ENCODE measurements around the gene ITGB7.

DNA sequence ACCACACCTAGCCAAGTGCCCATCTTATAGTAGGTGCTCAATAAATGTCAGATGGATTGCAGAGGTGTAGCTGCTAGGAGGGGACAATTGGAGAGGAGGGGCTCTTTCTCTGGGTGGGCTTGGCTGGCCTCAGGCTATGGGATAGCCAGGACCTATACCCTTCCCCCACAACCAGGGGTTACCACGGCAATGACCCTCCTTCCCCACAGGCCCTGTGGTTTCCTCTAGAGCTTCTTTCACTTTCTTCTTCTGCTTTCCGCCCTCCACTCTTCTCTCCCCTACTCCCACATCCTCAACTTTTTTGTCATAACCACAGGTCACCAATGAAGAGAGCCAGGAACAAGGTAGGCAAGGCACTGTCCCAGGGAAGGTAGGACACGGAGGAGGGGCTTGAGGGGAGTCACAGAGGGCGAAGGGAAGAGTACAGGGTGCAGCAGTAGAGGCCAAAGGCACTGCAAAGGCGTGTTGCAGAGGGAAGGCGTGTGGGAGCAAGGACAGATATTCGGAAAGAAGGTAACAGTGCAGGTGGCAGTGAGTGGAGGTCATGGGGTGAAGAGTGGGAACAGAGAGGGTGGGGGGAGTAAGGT is 1.9 kb upstream of the ITGB7 start:
- no peak for TF ChIP-seq CTCF (IDR thresholded peaks at IDR 0.05)
- TF ChIP-seq NR2C2 (CRISPR knock-in tag; IDR thresholded peaks at IDR 0.05), result no peak
- TF ChIP-seq ZNF232 (CRISPR knock-in tag; IDR thresholded peaks at IDR 0.05), result no peak
- no peak for TF ChIP-seq ZNF416 (CRISPR knock-in tag; IDR thresholded peaks at IDR 0.05)
- no peak for TF ChIP-seq TEAD1 (CRISPR knock-in tag; IDR thresholded peaks at IDR 0.05)
- no peak for TF ChIP-seq USF1 (CRISPR knock-in tag; IDR thresholded peaks at IDR 0.05)
- no peak for TF ChIP-seq USF2 (CRISPR knock-in tag; IDR thresholded peaks at IDR 0.05)
- TF ChIP-seq TP53 (CRISPR knock-in tag; IDR thresholded peaks at IDR 0.05), result no peak
- TF ChIP-seq, protein P1, sequence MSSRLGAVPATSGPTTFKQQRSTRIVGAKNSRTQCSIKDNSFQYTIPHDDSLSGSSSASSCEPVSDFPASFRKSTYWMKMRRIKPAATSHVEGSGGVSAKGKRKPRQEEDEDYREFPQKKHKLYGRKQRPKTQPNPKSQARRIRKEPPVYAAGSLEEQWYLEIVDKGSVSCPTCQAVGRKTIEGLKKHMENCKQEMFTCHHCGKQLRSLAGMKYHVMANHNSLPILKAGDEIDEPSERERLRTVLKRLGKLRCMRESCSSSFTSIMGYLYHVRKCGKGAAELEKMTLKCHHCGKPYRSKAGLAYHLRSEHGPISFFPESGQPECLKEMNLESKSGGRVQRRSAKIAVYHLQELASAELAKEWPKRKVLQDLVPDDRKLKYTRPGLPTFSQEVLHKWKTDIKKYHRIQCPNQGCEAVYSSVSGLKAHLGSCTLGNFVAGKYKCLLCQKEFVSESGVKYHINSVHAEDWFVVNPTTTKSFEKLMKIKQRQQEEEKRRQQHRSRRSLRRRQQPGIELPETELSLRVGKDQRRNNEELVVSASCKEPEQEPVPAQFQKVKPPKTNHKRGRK (CRISPR knock-in tag; IDR thresholded peaks at IDR 0.05; ENCODE audit: borderline replicate concordance), result no peak
- TF ChIP-seq ATF2 (CRISPR knock-in tag; IDR thresholded peaks at IDR 0.05; ENCODE audit: borderline replicate concordance, low read depth), result no peak
- TF ChIP-seq E2F4 (CRISPR knock-in tag; IDR thresholded peaks at IDR 0.05; ENCODE audit: borderline replicate concordance, low read depth), result no peak
- TF ChIP-seq GABPB1 (CRISPR knock-in tag; IDR thresholded peaks at IDR 0.05), result no peak
- TF ChIP-seq, protein P2, sequence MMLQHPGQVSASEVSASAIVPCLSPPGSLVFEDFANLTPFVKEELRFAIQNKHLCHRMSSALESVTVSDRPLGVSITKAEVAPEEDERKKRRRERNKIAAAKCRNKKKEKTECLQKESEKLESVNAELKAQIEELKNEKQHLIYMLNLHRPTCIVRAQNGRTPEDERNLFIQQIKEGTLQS (CRISPR knock-in tag; conservative IDR thresholded peaks at IDR 0.05), result no peak

All from WTC11 (cell line).